ENCODE measurements around the gene CXXC1. TPM values are rescaled to one million over a fixed set of nuclear protein-coding genes. Genes with fewer than 3 reads are reported as not detected.

Gene CXXC1
- total and polyA plus RNA-seq, 2 donors (not counting 3 experiments of a cell fraction or from before 2014, with no cell fraction given) = 64.4 to 128 TPM

DNA sequence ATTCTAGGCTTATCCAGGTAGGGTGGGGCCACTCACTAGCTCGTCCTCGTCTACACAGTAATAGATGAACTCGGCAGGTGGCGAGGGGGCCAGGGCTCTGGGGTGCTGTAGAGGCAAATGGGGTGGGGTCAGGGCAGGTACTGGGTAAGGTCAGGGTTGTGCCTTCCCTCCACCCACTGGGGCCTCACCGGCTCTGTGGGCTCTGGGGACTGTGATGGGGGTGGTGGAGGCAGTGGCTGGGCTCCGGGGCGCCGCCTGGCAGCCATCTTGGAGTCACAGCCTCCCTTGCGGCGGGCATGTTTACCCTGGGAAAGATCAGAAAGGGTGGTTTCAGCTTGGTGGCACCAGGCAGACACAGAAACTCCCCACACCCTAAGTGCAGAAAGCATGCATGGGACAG is 12.6 kb downstream of the CXXC1 start:
- Histone ChIP-seq H3K9me3 (replicated peaks; ENCODE audit: control insufficient read depth, insufficient read depth, low read length) (no peaks in the 10 kb centered on the region), H3K4me3 (replicated peaks in 1 of 3; ENCODE audit: insufficient read depth in 1 of 3, low read depth in 1 of 3, low read length in 3 of 3) (no peak overlapping the region), H3K79me2 (ENCODE audit: control insufficient read depth, insufficient read depth, low read length) (peaks cover 15% of the 10 kb centered on the region), H3K4me1 (ENCODE audit: control insufficient read depth, extremely low read depth, insufficient read depth, low read length) (peaks cover 13% of the 10 kb centered on the region), H4K20me1 (replicated peaks; ENCODE audit: control insufficient read depth, extremely low read depth, insufficient read depth, low read length) (no peaks in the 10 kb centered on the region), H3K27me3 (ENCODE audit: control insufficient read depth in 2 of 2, insufficient read depth in 2 of 2, low read length in 2 of 2) (no peaks in the 10 kb centered on the region), H3K9me1 (replicated peaks; ENCODE audit: control insufficient read depth, extremely low read depth, insufficient read depth, low read length) (no peaks in the 10 kb centered on the region), H3K9ac (replicated peaks; ENCODE audit: extremely low read depth, insufficient read depth, low read length) (no peak overlapping the region), H3K4me2 (ENCODE audit: insufficient read depth, low read length) (no peak overlapping the region), H3K36me3 (ENCODE audit: control insufficient read depth in 2 of 2, extremely low read depth in 1 of 2, insufficient read depth in 2 of 2, low read length in 2 of 2) (peaks cover 27 to 57% of the 10 kb centered on the region in 2 experiments), H3K27ac (ENCODE audit: insufficient read depth, low read depth, low read length) (no peak overlapping the region), H2AFZ (ENCODE audit: low read depth, low read length) (no peak overlapping the region)
- FAIRE-seq (no peak), DNase-seq (ENCODE audit: low read depth, low spot score) (no peak)
- BruUV-seq (replicated peaks) = no TSS peak
- ChIA-PET POLR2A (no interaction called here), CTCF (no interaction called here)
- no peak for TF ChIP-seq FOS (IDR thresholded peaks at IDR 0.05; ENCODE audit: borderline replicate concordance, insufficient read depth, low read length)
- intact Hi-C loops (cut with micrococcal nuclease) (no loop called here), dilution Hi-C loops (cut with MboI; ENCODE audit: extremely low pct_ligation_motif_present, low sequenced_read_pairs) (no loop called here)

DNA sequence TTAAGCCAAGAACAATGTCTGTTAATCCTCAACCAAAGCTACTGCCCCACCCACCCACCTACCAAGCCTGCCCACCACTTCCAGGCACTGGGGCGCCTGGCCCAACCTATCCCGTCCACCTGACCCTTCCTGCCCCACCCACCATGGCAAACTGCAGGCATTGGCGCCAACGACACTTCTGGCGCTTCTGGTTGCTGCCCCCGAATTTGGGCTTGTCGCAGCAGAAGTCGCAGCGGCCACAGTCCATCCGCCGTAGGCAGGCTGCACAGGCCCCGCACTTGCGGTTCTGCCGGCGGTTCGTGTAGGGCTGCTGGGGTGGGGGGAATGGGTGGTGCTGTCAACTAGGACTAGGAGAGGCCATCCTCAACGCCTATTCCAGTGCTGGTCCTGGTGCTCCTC is 13.4 kb downstream of the CXXC1 start:
- ChIA-PET POLR2A (no interaction called here), CTCF (no interaction called here)
- H3K9me3 ChIP-seq (replicated peaks; ENCODE audit: control insufficient read depth, insufficient read depth, low read length) = no peaks in the 10 kb centered on the region
- no peak overlapping the region for H2AFZ ChIP-seq (ENCODE audit: low read depth, low read length)
- DNase-seq (ENCODE audit: low read depth, low spot score) = no peak
- H3K4me2 ChIP-seq (ENCODE audit: insufficient read depth, low read length) = no peak overlapping the region
- no peak for FAIRE-seq
- H3K9ac ChIP-seq (replicated peaks; ENCODE audit: extremely low read depth, insufficient read depth, low read length) = no peak overlapping the region
- dilution Hi-C loops (cut with MboI; ENCODE audit: extremely low pct_ligation_motif_present, low sequenced_read_pairs) = no loop called here
- peaks cover 6% of the 10 kb centered on the region for H3K4me1 ChIP-seq (ENCODE audit: control insufficient read depth, extremely low read depth, insufficient read depth, low read length)
- no peak overlapping the region for H3K4me3 ChIP-seq (replicated peaks in 1 of 3; ENCODE audit: insufficient read depth in 1 of 3, low read depth in 1 of 3, low read length in 3 of 3)
- no peak for TF ChIP-seq EZH2 (IDR thresholded peaks at IDR 0.05; ENCODE audit: borderline replicate concordance, low read depth, low read length, severe bottlenecking)
- TF ChIP-seq, protein P1, sequence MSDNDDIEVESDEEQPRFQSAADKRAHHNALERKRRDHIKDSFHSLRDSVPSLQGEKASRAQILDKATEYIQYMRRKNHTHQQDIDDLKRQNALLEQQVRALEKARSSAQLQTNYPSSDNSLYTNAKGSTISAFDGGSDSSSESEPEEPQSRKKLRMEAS (IDR thresholded peaks at IDR 0.05; ENCODE audit: insufficient read depth, insufficient read length) = no peak
- TF ChIP-seq MYC (IDR thresholded peaks at IDR 0.05; ENCODE audit: low read depth, low read length) = no peak
- no peak for TF ChIP-seq POLR2A (IDR thresholded peaks at IDR 0.05; ENCODE audit: low read depth, low read length)
- TF ChIP-seq FOS (IDR thresholded peaks at IDR 0.05; ENCODE audit: borderline replicate concordance, insufficient read depth, low read length) = no peak
- TF ChIP-seq GATA2 (IDR thresholded peaks at IDR 0.05; ENCODE audit: insufficient read depth, insufficient read length, low read depth, low read length) = no peak
- TF ChIP-seq JUN (IDR thresholded peaks at IDR 0.05; ENCODE audit: borderline replicate concordance, insufficient read depth, insufficient read length, low read depth) = no peak
- TF ChIP-seq, protein P2, sequence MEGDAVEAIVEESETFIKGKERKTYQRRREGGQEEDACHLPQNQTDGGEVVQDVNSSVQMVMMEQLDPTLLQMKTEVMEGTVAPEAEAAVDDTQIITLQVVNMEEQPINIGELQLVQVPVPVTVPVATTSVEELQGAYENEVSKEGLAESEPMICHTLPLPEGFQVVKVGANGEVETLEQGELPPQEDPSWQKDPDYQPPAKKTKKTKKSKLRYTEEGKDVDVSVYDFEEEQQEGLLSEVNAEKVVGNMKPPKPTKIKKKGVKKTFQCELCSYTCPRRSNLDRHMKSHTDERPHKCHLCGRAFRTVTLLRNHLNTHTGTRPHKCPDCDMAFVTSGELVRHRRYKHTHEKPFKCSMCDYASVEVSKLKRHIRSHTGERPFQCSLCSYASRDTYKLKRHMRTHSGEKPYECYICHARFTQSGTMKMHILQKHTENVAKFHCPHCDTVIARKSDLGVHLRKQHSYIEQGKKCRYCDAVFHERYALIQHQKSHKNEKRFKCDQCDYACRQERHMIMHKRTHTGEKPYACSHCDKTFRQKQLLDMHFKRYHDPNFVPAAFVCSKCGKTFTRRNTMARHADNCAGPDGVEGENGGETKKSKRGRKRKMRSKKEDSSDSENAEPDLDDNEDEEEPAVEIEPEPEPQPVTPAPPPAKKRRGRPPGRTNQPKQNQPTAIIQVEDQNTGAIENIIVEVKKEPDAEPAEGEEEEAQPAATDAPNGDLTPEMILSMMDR (IDR thresholded peaks at IDR 0.05; ENCODE audit: extremely low read depth in 1 of 2, insufficient read depth in 1 of 2, low read depth in 1 of 2, low read length in 2 of 2) = no peak
- TF ChIP-seq POLR2AphosphoS5 (IDR thresholded peaks at IDR 0.05; ENCODE audit: insufficient read depth, low read depth, low read length) = no peak
- H3K27me3 ChIP-seq (ENCODE audit: control insufficient read depth in 2 of 2, insufficient read depth in 2 of 2, low read length in 2 of 2) = no peaks in the 10 kb centered on the region
- intact Hi-C loops (cut with micrococcal nuclease) = no loop called here
- H3K79me2 ChIP-seq (ENCODE audit: control insufficient read depth, insufficient read depth, low read length) = peaks cover 6% of the 10 kb centered on the region
- BruUV-seq (replicated peaks) = no TSS peak
- H3K36me3 ChIP-seq (ENCODE audit: control insufficient read depth in 2 of 2, extremely low read depth in 1 of 2, insufficient read depth in 2 of 2, low read length in 2 of 2) = peaks cover 27 to 63% of the 10 kb centered on the region in 2 experiments
- H4K20me1 ChIP-seq (replicated peaks; ENCODE audit: control insufficient read depth, extremely low read depth, insufficient read depth, low read length) = no peaks in the 10 kb centered on the region
- no peak overlapping the region for H3K27ac ChIP-seq (ENCODE audit: insufficient read depth, low read depth, low read length)
- H3K9me1 ChIP-seq (replicated peaks; ENCODE audit: control insufficient read depth, extremely low read depth, insufficient read depth, low read length) = no peaks in the 10 kb centered on the region

Data from endothelial cell of umbilical vein (primary cell).